HG02938 (cell line): ENCODE results near the gene RCE1.

Experiments
- ATAC-seq: cut with Tn5 transposase; IDR thresholded peaks from one replicate; pipeline ENCODE4 v1.9.1; 2021; ENCODE audit warnings: mild to moderate bottlenecking, moderate library complexity; ENCODE audit not compliant: unreplicated experiment

Gene RCE1

DNA sequence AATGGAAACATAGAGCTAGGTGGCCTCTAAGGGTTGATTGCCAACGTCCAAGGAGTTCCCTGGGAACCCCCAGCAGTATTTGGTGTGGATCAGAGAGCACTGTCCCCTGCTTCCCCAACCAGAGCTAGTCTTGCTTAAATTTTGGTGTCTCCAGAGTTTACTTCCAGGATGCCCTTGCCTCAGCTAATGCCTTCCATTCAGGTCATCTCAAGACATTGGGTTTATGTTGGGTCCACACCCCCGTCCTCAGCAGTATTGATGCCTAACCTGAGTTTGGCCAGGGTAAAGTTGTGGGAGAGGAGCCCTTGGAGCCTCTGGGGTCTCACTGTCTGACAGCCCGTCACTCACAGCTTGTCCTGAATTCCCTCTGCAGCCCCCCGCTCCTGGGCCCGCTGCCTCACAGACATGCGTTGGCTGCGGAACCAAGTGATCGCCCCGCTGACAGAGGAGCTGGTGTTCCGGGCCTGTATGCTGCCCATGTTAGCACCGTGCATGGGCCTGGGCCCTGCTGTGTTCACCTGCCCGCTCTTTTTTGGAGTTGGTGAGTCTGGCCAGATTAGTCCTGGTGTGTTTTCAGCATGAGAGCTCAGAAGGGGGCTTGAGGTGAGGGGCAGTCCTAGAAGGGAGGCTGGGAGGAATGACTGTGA is 1.4 kb downstream of the RCE1 start:
- ATAC-seq = no peak

DNA sequence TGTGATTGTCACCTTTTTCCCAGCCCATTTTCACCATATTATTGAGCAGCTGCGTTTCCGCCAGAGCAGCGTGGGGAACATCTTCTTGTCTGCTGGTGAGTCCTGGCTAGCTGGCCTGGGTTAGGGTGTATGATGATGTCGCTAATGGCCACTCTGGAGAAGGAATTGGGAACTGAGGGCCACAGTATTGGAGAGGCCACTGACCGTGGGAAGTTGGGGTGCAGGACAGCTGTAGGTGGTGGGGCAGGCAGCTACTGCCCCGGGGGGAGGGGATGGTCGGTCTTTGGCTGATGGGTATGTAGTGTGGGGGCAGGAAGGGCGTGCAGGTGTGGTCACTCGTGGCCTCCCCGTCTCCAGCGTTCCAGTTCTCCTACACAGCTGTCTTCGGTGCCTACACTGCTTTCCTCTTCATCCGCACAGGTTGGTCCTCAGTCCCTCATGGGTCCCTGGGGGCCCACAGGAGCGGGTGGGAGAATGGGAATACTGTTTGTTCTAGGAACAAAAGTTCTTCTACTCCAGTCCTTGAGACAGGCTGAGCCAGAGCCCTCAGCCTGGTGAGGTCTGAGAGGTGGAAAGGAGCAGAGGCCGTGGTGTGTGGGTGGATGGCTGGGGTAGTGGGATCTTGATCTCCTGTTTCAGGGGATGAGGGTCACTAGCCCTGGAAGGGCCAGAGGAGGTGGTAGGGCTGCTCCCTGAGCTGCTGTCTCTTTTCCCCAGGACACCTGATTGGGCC is 2.1 kb downstream of the RCE1 start:
- ATAC-seq = no peak

DNA sequence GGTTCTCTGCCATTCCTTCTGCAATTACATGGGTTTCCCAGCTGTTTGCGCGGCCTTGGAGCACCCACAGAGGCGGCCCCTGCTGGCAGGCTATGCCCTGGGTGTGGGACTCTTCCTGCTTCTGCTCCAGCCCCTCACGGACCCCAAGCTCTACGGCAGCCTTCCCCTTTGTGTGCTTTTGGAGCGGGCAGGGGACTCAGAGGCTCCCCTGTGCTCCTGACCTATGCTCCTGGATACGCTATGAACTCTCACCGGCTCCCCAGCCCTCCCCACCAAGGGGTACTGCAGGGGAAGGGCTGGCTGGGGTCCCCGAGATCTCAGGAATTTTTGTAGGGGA is 2.6 kb downstream of the RCE1 start:
- no peak for ATAC-seq

DNA sequence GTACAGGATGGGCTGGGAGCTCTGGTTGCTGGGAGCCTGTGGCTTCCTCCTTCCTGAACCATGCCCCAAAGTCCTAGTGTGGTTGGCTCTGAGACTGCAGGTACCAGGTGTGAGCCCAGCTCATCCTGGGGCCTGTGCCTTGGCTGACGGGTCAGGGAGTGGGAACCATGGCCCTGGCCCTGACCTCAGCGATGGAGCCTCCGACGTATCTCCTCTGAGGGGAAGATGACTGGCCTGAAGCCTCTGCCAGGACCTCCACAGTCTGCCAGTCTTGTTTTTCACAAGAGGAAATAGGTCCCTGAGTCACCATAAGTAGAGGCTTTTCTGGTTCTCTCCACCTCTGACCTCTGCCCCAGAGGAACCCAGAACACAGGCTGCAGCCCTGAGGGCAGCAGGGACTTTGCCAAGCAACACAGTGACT is 3.4 kb downstream of the RCE1 start:
- no peak for ATAC-seq

DNA sequence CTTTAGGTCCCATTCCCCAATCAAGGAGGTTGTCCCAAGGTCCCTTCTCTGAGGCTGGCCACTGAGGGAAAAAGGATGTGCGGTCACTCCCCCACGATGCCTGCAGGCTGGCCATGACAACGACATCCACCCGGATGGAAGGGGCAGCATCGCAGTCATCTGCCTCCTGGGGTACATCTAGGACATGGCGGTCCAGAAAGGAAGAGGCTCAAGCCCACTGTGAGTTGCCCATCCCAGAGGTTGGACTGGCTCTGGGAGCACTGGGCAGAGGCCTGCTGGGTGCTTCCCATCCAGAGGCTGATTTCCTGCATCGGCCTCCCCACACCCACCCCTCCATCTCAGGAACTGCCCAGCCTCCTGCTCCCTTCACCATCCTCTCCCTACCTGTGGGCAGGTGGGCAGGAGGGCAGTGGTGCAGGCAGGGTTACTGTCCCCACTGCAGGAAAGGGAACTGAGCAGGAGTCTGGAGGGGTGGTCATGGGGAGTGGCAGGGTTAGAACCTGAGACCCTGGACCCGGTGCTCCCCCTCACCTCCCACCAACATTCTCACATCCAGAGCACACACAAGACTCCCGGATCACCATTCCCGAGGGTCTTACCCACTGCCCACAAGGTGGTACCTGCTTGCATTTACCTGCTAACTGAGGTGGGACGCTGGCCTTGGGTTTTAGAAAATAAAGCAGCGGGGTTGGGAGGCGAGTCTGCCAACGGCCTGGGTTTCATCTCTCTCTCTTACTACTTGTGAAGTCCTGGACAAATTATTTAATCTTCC is 4.4 kb downstream of the RCE1 start:
- no peak for ATAC-seq

DNA sequence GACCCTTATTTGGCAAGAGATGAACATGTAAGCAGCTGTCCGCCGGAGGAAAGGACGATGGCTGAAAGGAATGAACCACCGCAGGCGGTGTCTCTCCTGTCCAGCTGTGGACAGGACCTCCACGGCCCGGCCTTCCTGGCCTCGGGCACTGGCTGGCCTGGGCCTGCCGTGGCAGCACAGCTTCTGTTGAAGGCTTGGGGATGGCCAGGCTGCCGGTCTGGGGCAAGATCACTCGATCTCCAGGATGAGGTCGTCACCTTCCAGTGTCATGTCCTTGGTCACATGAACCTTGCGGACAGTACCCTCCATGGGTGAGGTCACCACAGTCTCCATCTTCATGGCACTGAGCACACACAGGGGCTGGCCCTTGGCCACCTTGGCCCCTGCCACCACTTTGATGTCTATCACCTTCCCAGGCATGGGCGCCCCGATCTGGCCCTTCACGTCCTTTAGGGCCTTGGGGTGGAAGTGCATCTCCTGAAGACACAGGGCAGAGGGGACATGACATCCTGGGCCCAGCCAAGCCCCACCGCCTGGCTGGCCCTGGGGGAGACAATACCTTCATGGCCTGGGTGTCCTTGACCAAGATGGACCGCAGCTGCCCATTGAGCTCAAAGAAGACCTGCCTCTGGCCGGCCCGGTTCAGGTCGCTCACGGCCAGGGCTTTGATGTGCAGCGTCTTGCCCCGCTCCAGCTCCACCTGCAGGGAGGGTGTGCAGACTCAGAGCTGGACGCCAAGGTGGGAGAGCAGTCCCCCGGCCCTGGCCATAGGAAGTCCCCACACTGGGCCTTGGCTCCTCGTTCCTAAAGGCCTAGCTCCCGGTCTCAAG is 5.6 kb downstream of the RCE1 start:
- ATAC-seq = no peak

DNA sequence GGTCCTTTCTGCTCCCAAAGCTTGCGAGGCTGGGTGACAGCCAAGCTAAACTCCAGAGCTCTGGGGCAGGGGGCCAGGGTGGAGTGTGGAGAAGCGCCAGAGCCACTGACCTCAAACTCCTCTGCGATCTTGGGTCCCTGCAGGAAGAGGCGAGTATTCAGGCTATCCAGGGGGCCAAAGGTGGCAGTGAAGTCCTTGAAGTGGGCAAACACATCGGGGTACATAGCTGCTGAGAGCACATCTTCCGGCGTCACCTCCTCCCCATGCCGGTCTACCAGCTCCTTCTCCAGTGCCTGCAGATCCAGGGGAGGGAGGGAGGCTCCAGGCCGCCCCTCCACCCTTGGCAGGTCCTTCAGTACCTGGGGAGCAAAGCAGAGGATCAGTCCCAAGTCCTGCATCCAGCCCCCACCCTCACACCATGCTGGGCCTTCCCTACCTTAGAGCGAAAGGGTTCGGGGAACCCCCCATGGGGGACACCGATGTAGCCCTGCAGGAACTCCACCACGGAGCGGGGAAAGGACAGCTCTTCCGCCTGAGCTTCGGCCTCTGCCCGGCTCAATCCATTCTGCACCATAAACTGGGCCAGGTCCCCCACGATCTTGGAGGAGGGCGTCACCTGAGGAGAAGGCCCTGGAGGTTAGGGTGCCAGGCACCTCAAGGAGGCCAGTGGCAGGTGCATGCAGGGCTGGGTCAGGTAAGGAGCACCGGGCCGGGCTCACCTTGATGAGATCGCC is 6.4 kb downstream of the RCE1 start:
- no peak for ATAC-seq

DNA sequence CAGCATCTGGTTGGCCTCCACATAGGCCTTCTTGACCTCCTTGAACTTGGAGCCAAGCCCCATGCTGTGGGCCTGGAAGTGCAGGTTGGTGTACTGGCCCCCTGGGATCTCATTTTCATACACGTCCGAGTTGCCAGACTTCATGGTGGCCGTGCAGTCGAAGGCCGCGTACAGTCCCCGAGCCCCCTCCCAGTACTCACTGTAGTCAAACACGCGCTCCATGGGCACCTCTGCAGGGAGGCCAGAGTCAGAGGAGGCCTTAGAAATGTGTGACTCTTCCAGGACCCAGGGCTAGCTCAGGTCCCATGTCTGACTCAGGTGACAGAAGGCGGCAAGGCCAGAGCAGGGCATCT is 7.0 kb downstream of the RCE1 start:
- no peak for ATAC-seq

DNA sequence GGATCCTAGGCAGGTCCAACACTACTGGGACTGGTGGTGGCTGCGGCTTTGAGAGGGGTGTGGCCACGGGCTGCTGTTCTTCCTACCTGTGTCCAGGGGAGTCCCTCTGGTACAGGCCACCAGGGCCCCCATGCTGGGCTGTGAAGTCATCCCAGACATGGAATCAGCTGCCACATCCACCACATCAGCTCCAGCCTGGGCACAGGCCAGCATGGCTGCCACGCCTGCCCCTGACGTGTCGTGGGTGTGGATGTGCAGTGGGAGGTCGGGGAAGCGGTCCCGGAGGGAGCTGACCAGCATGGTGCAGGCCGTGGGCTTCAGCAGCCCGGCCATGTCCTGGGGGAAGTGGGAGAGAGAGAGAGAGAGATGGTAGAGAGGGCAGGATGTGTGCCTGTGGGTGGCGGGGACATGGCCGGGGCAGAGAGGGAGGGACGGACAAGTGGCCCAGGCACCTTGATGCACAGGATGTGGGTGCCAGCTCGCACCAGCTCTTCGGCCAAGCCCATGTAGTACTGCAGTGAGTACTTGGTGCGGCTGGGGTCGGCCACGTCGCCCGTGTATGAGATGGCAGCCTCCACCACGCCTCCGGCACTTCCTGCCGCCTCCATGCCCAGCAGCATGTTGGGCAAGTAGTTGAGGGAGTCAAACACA is 7.5 kb downstream of the RCE1 start:
- ATAC-seq = no peak

DNA sequence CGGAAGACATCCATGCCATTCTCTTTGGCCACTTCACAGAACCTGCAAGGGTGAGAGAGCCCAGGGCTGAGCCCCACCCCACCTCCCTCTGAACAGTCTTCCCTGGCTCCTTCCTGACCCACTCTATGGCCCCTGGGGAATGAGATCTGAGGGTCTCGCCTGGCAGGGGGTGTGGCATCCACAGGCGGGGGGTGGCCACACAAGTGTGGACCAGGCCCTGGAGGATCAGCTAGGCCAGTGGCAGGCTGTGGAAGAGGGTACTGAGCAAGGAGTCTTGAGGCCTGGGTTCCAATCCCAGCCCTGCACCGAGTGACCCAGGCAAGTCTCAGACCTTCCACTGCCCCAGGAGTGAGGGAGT is 8.0 kb downstream of the RCE1 start:
- ATAC-seq = no peak

DNA sequence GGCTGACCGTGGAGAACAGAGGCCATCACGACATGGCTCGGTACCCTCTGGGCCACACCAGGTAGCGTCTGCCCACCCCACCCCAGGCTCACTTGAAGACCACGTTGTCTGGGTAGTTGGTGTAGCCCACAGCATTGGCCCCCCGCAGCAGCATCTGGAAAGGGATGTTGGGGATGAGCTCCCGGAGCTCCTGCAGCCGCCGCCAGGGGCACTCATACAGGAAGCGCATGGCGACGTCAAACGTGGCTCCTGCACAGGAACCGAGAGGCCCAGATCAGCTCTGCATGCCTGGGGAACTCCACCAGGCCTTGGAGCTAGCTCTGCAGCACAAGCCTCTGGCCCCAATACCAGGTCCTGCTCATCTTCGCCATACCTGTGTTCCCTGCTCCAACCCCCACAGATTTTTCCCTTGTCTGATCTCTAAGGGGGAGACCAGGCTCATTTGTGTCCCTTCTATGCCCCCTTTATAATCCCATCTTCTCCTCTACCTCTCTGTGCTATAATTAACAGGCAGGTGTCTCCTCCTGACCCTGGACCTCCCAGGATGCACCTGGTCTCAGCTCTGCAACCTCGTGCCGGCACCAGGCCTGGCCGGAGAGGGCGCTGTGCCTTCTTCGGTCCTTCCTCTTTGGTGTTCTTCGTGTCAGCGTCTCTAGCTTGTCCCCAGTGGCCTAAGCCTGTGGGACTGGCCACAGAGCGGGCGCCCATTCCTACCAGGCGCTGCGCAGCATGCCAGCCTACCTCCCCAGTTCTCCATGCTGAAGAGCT is 8.6 kb downstream of the RCE1 start:
- ATAC-seq = no peak

DNA sequence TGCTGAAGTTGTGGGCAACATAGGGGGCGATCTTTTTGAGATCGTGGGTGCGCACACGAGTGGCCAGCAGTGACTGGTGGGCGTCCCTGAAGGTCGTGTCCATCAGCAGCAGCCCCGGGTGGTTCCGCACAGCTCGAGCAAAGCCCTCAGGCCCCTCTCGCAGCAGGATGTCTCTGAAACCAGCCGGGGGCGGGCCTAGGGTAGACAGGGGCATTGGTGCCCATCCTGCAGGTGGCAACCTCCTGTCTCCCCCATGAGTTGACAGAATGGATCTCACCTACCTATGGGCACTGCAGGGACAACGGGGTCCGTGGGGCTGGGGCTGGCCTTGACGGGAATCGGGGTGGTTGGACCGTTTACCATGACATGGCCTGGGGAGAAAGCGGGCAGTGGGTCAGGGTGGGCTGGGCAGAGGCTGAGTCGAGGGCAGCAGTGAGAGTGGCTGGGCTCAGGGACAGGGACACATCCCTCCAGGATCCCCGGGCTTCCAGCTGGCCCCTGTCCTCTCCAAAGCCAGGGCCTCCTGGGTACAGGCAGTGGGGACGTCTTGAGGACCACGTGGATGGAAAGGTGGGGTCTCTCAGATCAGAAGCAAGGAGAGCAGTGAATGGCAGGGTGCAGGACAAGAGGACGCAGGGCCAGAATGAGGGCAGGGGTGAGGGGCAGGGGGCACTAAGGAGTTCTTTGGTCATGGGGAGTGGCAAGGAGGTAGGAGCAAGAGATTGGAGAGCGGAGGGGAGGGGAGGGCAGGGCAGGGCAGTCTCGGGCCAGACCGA is 9.4 kb downstream of the RCE1 start:
- ATAC-seq = no peak

DNA sequence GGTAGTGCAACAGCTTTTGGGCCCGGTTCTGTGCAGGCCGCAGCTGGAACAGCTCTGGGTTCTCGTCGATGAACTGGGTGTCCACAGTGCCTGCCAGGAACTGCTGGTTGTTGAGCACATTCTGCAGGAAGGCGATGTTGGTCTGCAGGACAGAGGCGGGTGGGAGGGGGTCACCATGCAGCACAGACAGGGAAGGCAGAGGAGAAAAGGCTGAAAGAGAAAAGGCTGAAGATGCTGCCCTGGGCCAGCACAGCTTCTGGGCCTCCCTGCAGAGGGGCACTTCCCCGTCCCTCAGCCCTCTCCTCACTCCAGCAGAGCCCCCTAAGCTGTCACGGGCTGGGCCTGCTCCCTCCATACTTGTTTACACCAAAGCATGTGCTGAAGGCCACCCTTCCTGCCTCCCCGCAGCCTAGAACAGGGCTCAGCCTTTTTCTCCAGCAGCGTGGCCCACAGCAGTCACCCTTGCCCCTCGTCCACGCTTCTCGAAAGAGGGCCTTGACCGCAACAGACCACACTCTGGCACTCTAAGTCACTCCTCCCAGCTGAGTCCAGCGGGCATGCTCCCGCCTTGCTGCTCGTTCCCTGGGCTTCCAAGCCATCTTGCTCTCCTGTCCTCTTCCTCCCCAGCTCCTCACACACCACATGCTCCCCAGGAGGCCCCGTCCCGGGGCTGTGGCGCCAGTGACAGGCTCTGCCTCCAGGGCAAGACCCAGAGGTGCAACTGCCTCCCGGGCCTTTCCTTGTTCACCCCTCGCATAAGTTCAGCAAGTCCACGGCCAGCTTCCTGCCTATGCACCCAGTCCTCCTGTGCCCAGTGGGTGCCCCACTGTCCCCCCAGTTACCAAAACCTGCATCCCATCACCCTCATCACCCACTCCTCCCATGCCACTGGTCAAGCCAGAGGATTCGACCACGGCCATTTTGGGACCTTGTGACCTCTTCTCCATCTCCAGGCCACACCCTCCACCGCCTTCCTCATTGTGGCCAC is 10.3 kb downstream of the RCE1 start:
- no peak for ATAC-seq

DNA sequence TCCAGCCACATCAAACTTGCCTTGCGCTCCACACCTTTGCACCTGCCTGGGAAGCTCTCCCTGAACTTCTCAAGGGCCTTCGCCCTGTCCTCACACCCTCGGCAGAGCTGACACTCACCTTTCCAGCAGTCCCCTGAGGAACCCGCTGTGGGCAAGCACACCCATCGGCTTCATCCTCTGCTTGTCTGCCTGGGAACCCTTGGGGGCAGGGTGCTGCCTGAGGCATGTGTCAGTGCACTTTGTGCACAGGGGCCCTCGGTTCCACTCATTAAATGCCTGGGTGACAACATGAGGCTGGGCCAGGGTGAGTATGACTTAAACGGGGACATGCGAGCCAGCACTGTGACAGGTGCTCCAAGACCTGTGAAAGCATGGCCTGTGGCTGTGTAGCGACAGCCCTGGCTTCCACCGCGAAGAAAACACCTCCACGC is 11.0 kb downstream of the RCE1 start:
- ATAC-seq = no peak

DNA sequence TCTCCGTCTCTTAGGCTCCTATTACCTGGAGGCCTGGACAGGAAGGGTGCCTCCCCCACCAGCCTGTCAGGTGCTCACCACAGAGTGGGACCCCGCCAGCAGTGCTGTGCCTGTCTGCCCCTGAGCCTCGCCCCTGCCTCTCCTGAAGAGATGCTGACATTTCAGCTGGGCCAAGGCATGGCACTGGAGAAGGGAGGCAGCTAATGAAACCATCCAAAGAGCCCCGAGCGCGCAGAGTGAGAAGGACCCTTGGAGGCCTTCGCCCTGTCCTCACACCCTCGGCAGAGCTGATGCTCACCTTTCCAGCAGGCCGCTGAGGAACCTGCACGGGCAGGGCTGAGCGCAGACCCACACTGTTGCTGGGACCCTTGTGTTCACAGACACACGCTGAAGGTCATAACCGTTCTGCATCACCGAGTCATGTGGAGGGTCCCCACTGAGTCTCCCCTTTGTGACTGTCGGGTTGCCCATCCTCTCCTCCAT is 11.5 kb downstream of the RCE1 start:
- no peak for ATAC-seq

DNA sequence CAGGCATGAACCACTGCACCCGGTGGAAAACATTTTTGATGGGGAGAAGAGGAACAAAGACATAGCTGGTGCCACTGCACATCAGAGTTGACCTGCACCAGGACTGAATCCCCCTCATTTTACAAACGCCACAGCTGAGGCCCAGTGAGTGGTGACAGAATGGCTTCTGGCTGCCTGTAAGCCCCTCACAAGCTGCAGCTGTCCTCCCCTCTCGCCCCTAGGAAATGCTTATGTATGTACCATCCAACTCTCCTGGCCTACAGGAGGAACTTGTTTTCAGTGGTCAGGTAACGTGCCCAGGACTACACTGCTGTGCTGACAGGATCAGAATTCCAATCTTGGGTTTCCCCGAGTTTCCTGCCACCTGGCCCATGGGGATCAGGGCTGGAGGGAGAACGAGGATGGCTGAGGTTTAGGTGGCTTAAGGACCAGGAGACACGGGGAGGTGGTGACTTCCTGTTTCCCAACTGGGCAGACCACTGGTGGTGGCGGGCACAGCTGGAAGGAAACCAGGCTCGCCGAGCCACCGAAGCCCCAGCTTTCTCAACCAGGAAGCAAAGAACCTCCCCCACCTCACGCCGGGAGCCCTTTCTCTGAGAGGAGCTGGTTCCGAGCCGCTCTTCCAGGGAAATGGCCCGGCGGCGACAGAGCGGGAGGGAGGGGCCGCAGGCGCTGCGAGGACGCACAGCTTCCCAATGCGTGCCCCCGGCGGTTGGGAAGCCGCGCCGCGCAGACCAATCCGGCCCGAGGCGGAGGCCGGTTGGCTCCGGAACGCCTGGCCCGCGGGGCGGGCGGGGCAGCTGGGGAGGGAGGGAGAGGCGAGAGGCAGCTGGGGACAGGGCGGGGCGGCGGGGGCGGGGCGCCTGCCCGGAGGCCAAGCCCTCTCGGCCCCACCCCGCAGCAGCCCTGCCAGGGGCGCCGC is 12.6 kb downstream of the RCE1 start:
- peak; percentile 63 for ATAC-seq
